Naive B cell (primary cell): Measurements from ENCODE around the gene HPCAL4. TPM values are rescaled to one million over a fixed set of nuclear protein-coding genes. Genes with fewer than 3 reads are reported as not detected.

ENCODE experiments used
- ATAC-seq, 2 donors: fragments of 150-1000 bp; cut with Tn5 transposase; 2 replicates each; pipeline ENCODE4 v1.10.0; 2021; ENCODE audit warnings: low read depth in 2 of 2, mild to moderate bottlenecking in 2 of 2, moderate library complexity in 2 of 2
- DNase-seq: peaks from one replicate; pipeline ENCODE4 v3.0.0; 2022
- H3K27ac Mint-ChIP-seq, 6 donors: one replicate each; pipeline ENCODE4 v1.8.0; 2020 to 2022; ENCODE audit warnings: mild to moderate bottlenecking in 6 of 6, mixed read lengths in 6 of 6, moderate library complexity in 5 of 6, inconsistent platforms in 2 of 6
- H3K27me3 Mint-ChIP-seq, 3 donors: one replicate each; pipeline ENCODE4 v1.8.0; 2021 to 2022; ENCODE audit warnings: mixed read lengths in 3 of 3, mild to moderate bottlenecking in 1 of 3
- H3K36me3 Mint-ChIP-seq, 2 donors: one replicate each; pipeline ENCODE4 v1.8.0; 2020 to 2022; ENCODE audit warnings: mixed read lengths in 2 of 2, inconsistent platforms in 1 of 2, mild to moderate bottlenecking in 1 of 2
- H3K4me1 Mint-ChIP-seq, 3 donors: one replicate each; pipeline ENCODE4 v1.8.0; 2020 to 2022; ENCODE audit warnings: mixed read lengths in 3 of 3, inconsistent platforms in 1 of 3, mild to moderate bottlenecking in 1 of 3, moderate library complexity in 1 of 3
- H3K4me3 Mint-ChIP-seq, 8 donors: one replicate each; pipeline ENCODE4 v1.8.0; 2020 to 2022; ENCODE audit warnings: mild to moderate bottlenecking in 8 of 8, mixed read lengths in 8 of 8, moderate library complexity in 8 of 8, inconsistent platforms in 2 of 8
- H3K9me3 Mint-ChIP-seq, 7 donors: one replicate each; pipeline ENCODE4 v1.8.0; 2020 to 2022; ENCODE audit warnings: mixed read lengths in 7 of 7, mild to moderate bottlenecking in 5 of 7, inconsistent platforms in 2 of 7, moderate library complexity in 1 of 7
- polyA plus RNA-seq, 6 donors: library from polyadenylated mRNA; unstranded; fragments of 300-500 nt; fragmentation: Illumina TruSeq; gene quantifications; one replicate each; pipeline ENCODE4 v1.2.3, GENCODE V29; 2021; ENCODE audit warnings: low read depth in 6 of 6

HPCAL4 gene
- polyA plus RNA-seq, 6 donors from 2014 or later, result not detected

- H3K36me3 Mint-ChIP-seq, result peaks cover 0 to 3% of the 10 kb centered on the region in 2 donors
- ATAC-seq (no peak), DNase-seq (no peak)
- H3K4me3 Mint-ChIP-seq, result no peak overlapping the region
- peaks cover 0 to 8% (median 3%) of the 10 kb centered on the region in 3 donors for H3K4me1 Mint-ChIP-seq
- peaks cover 0 to 2% (median 0%) of the 10 kb centered on the region in 7 donors for H3K9me3 Mint-ChIP-seq
- peaks cover 38 to 53% (median 47%) of the 10 kb centered on the region in 3 donors for H3K27me3 Mint-ChIP-seq
- H3K27ac Mint-ChIP-seq, result no peak overlapping the region
These were observed 22.3 kb downstream of the HPCAL4 start for GRCh38 chr1:39668894-39669293.

GRCh38 chr1:39668111-39668510 is 23.1 kb downstream of the HPCAL4 start:
- DNase-seq, result no peak
- peaks cover 0 to 2% (median 0%) of the 10 kb centered on the region in 7 donors for H3K9me3 Mint-ChIP-seq
- H3K27me3 Mint-ChIP-seq, result peaks cover 30 to 45% (median 39%) of the 10 kb centered on the region in 3 donors
- H3K4me1 Mint-ChIP-seq, result peaks cover 0 to 8% (median 3%) of the 10 kb centered on the region in 3 donors
- H3K36me3 Mint-ChIP-seq, result peaks cover 0 to 3% of the 10 kb centered on the region in 2 donors
- H3K4me3 Mint-ChIP-seq, result peak overlapping the region in 1 of 8 donors; percentile 17
- no peak for ATAC-seq
- H3K27ac Mint-ChIP-seq, result no peak overlapping the region

- DNase-seq (no peak), ATAC-seq (no peak)
- Mint-ChIP-seq H3K36me3 (peaks cover 0 to 3% of the 10 kb centered on the region in 2 donors), H3K4me1 (peaks cover 0 to 3% (median 0%) of the 10 kb centered on the region in 3 donors), H3K4me3 (no peak overlapping the region), H3K27ac (no peak overlapping the region), H3K27me3 (peaks cover 25 to 38% (median 29%) of the 10 kb centered on the region in 3 donors), H3K9me3 (peaks cover 0 to 2% (median 0%) of the 10 kb centered on the region in 7 donors)
These were observed 24.5 kb downstream of the HPCAL4 start for GRCh38 chr1:39666772-39667171.

- Mint-ChIP-seq H3K27me3 (peaks cover 14 to 24% (median 23%) of the 10 kb centered on the region in 3 donors), H3K9me3 (peaks cover 0 to 1% (median 0%) of the 10 kb centered on the region in 7 donors), H3K4me3 (no peak overlapping the region), H3K36me3 (no peaks in the 10 kb centered on the region), H3K27ac (no peak overlapping the region), H3K4me1 (no peaks in the 10 kb centered on the region)
- no peak for DNase-seq
- no peak for ATAC-seq
These were observed 27.7 kb downstream of the HPCAL4 start for GRCh38 chr1:39663559-39663958.

GRCh38 chr1:39662861-39663260 is 28.4 kb downstream of the HPCAL4 start:
- ATAC-seq (no peak), DNase-seq (no peak)
- Mint-ChIP-seq H3K27ac (peak overlapping the region in 1 of 6 donors; percentile 21), H3K36me3 (no peaks in the 10 kb centered on the region), H3K27me3 (peaks cover 14 to 23% (median 18%) of the 10 kb centered on the region in 3 donors), H3K9me3 (no peaks in the 10 kb centered on the region), H3K4me1 (peaks cover 0 to 4% (median 4%) of the 10 kb centered on the region in 3 donors), H3K4me3 (no peak overlapping the region)

- H3K27me3 Mint-ChIP-seq, result peaks cover 3 to 33% (median 17%) of the 10 kb centered on the region in 3 donors
- no peaks in the 10 kb centered on the region for H3K9me3 Mint-ChIP-seq
- peaks cover 0 to 6% (median 6%) of the 10 kb centered on the region in 3 donors for H3K4me1 Mint-ChIP-seq
- H3K4me3 Mint-ChIP-seq, result no peak overlapping the region
- no peaks in the 10 kb centered on the region for H3K36me3 Mint-ChIP-seq
- DNase-seq, result no peak
- H3K27ac Mint-ChIP-seq, result no peak overlapping the region
- ATAC-seq, result no peak
These were observed 31.7 kb downstream of the HPCAL4 start for GRCh38 chr1:39659538-39659937.

- Mint-ChIP-seq H3K36me3 (no peaks in the 10 kb centered on the region), H3K9me3 (no peaks in the 10 kb centered on the region), H3K4me3 (no peak overlapping the region), H3K27ac (no peak overlapping the region), H3K4me1 (peaks cover 0 to 6% (median 6%) of the 10 kb centered on the region in 3 donors), H3K27me3 (peaks cover 4 to 38% (median 21%) of the 10 kb centered on the region in 3 donors)
- DNase-seq (no peak), ATAC-seq (no peak)
These were observed 32.1 kb downstream of the HPCAL4 start for GRCh38 chr1:39659110-39659509.

GRCh38 chr1:39657923-39658485 is 33.2 kb downstream of the HPCAL4 start:
- Mint-ChIP-seq H3K4me3 (no peak overlapping the region), H3K4me1 (peaks cover 0 to 11% (median 6%) of the 10 kb centered on the region in 3 donors), H3K27ac (peak overlapping the region in 1 of 6 donors; percentile 79), H3K27me3 (peaks cover 14 to 48% (median 27%) of the 10 kb centered on the region in 3 donors), H3K36me3 (no peaks in the 10 kb centered on the region), H3K9me3 (no peaks in the 10 kb centered on the region)
- DNase-seq (peak; percentile 14), ATAC-seq (peak; percentile 49 to 52)

- H3K4me3 Mint-ChIP-seq, result no peak overlapping the region
- no peaks in the 10 kb centered on the region for H3K9me3 Mint-ChIP-seq
- ATAC-seq (no peak), DNase-seq (no peak)
- H3K27ac Mint-ChIP-seq, result peak overlapping the region in 1 of 6 donors; percentile 72
- peaks cover 14 to 48% (median 27%) of the 10 kb centered on the region in 3 donors for H3K27me3 Mint-ChIP-seq
- H3K36me3 Mint-ChIP-seq, result no peaks in the 10 kb centered on the region
- H3K4me1 Mint-ChIP-seq, result peaks cover 0 to 11% (median 6%) of the 10 kb centered on the region in 3 donors
These were observed 33.8 kb downstream of the HPCAL4 start for GRCh38 chr1:39657402-39657801.

GRCh38 chr1:39656391-39656790 is 34.8 kb downstream of the HPCAL4 start:
- Mint-ChIP-seq H3K27ac (no peak overlapping the region), H3K27me3 (peaks cover 14 to 48% (median 27%) of the 10 kb centered on the region in 3 donors)

GRCh38 chr1:39655578-39656268 is 35.5 kb downstream of the HPCAL4 start:
- H3K27ac Mint-ChIP-seq, result no peak overlapping the region
- DNase-seq (no peak), ATAC-seq (no peak)
- no peaks in the 10 kb centered on the region for H3K9me3 Mint-ChIP-seq
- H3K36me3 Mint-ChIP-seq, result no peaks in the 10 kb centered on the region
- peaks cover 14 to 45% (median 24%) of the 10 kb centered on the region in 3 donors for H3K27me3 Mint-ChIP-seq
- peaks cover 0 to 11% (median 6%) of the 10 kb centered on the region in 3 donors for H3K4me1 Mint-ChIP-seq
- no peak overlapping the region for H3K4me3 Mint-ChIP-seq

More at GRCh38 chr1:39656391-39656790, 34.8 kb downstream of the HPCAL4 start:
- DNase-seq, result no peak
- Mint-ChIP-seq H3K4me3 (no peak overlapping the region), H3K36me3 (no peaks in the 10 kb centered on the region), H3K4me1 (peaks cover 0 to 11% (median 6%) of the 10 kb centered on the region in 3 donors), H3K9me3 (no peaks in the 10 kb centered on the region)
- ATAC-seq, result no peak

GRCh38 chr1:39654291-39654690 is 36.9 kb downstream of the HPCAL4 start:
- Mint-ChIP-seq H3K36me3 (no peaks in the 10 kb centered on the region), H3K9me3 (peaks cover 0 to 3% (median 0%) of the 10 kb centered on the region in 7 donors), H3K4me3 (no peak overlapping the region), H3K4me1 (peaks cover 0 to 11% (median 6%) of the 10 kb centered on the region in 3 donors), H3K27me3 (peaks cover 11 to 34% (median 18%) of the 10 kb centered on the region in 3 donors), H3K27ac (no peak overlapping the region)
- ATAC-seq (no peak), DNase-seq (no peak)

GRCh38 chr1:39653546-39654031 is 37.6 kb downstream of the HPCAL4 start:
- Mint-ChIP-seq H3K9me3 (peaks cover 0 to 3% (median 0%) of the 10 kb centered on the region in 7 donors), H3K27ac (no peak overlapping the region), H3K4me1 (peaks cover 0 to 11% (median 6%) of the 10 kb centered on the region in 3 donors), H3K36me3 (no peaks in the 10 kb centered on the region), H3K27me3 (peaks cover 11 to 29% (median 18%) of the 10 kb centered on the region in 3 donors), H3K4me3 (peak overlapping the region in 2 of 8 donors; percentile 44 to 66)
- DNase-seq (peak; percentile 55), ATAC-seq (peak; percentile 67 to 81)
